PC-3 (cell line): ENCODE data around the gene HELLS.
"Not testable (repeated sequence)": the region's sequence is repeated elsewhere in the genome, so short reads cannot be mapped to it uniquely, and the experiment has no call there.

ENCODE experiments used
- CTCF ChIP-seq: fragments of 300-600 bp; sonication (generic); conservative IDR thresholded peaks from 2 replicates; pipeline ENCODE4 v1.5.1; 2017; ENCODE audit warnings: antibody characterized with exemption, low read depth, mild to moderate bottlenecking, low read length
- EZH2 ChIP-seq: fragments of 300-600 bp; sonication (generic); IDR thresholded peaks from one replicate; pipeline ENCODE4 v1.6.1; 2017; ENCODE audit warnings: antibody characterized with exemption, mild to moderate bottlenecking, low read length; ENCODE audit not compliant: unreplicated experiment
- EZH2phosphoT487 ChIP-seq: fragments of 300-600 bp; sonication (generic); IDR thresholded peaks from 2 replicates; pipeline ENCODE4 v1.6.1; 2018; ENCODE audit warnings: mild to moderate bottlenecking, antibody characterized with exemption, low read length, borderline replicate concordance

- TF ChIP-seq CTCF, EZH2phosphoT487, EZH2: not testable (repeated sequence)
Measured at GRCh38 chr10:94638097-94638496, 92.5 kb downstream of the HELLS start.
